Measurements from ENCODE around the gene LRMDA. TPM values are rescaled to one million over a fixed set of nuclear protein-coding genes. Genes with fewer than 3 reads are reported as not detected.

LRMDA gene
- total RNA-seq, 3 donors from 2014 or later: 9.4 to 14.9 (median 10.3) TPM

DNA sequence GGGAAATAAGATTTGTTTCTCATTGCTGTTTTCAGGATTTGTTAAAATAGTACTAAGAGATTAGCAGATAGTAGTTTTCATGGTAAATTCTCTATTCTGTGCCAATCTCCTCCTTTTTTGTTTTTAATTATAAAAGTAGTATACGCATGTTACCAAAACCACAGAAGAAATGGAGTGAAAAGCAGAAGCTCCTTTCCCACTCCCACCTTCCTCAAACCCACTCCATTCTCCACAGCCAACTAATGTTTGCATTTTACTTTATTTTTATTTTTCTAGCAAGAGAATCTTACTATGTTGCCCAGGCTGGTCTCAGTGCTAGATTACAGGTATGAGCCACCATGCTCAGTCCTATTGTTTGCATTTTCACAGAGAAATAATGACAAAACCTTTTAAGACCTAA, 4.5 kb upstream of the LRMDA start:
- no peaks in the 10 kb centered on the region for H3K36me3 ChIP-seq (ENCODE audit: low read depth)
- intact Hi-C loops (cut with DNase I, micrococcal nuclease): no loop called here
- H3K4me1 ChIP-seq (ENCODE audit: low read depth): peaks cover 10% of the 10 kb centered on the region
- TF ChIP-seq, protein P1, sequence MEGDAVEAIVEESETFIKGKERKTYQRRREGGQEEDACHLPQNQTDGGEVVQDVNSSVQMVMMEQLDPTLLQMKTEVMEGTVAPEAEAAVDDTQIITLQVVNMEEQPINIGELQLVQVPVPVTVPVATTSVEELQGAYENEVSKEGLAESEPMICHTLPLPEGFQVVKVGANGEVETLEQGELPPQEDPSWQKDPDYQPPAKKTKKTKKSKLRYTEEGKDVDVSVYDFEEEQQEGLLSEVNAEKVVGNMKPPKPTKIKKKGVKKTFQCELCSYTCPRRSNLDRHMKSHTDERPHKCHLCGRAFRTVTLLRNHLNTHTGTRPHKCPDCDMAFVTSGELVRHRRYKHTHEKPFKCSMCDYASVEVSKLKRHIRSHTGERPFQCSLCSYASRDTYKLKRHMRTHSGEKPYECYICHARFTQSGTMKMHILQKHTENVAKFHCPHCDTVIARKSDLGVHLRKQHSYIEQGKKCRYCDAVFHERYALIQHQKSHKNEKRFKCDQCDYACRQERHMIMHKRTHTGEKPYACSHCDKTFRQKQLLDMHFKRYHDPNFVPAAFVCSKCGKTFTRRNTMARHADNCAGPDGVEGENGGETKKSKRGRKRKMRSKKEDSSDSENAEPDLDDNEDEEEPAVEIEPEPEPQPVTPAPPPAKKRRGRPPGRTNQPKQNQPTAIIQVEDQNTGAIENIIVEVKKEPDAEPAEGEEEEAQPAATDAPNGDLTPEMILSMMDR (IDR thresholded peaks at IDR 0.05): no peak
- no peak for ATAC-seq
- DNase-seq: no peak
- no peaks in the 10 kb centered on the region for H3K9me3 ChIP-seq
- no peak overlapping the region for H3K4me3 ChIP-seq

DNA sequence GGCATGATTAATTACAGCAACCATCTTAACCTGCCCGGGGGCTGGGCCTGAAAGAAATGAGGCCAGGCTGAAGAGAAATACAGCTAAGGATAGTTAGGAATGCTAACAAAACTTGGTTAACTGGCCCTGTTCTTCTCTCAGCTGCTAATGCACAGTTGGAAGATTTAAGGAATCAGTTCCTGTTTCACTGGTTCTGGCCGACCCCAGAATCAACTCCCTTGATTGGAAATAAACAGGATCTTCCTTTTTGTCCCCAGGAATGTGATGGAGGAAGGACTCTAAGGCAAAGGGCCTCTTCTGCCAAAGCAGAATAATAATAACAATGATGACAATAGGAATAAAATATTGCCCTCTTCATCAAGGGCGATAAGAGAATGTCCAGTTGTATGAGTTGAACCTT, 3.5 kb upstream of the LRMDA start:
- TF ChIP-seq, protein P1 (IDR thresholded peaks at IDR 0.05): no peak
- no peaks in the 10 kb centered on the region for H3K9me3 ChIP-seq
- no peak overlapping the region for H3K4me3 ChIP-seq
- no peaks in the 10 kb centered on the region for H3K36me3 ChIP-seq (ENCODE audit: low read depth)
- intact Hi-C loops (cut with DNase I, micrococcal nuclease): no loop called here
- H3K4me1 ChIP-seq (ENCODE audit: low read depth): peaks cover 10% of the 10 kb centered on the region
- DNase-seq: no peak
- no peak for ATAC-seq

DNA sequence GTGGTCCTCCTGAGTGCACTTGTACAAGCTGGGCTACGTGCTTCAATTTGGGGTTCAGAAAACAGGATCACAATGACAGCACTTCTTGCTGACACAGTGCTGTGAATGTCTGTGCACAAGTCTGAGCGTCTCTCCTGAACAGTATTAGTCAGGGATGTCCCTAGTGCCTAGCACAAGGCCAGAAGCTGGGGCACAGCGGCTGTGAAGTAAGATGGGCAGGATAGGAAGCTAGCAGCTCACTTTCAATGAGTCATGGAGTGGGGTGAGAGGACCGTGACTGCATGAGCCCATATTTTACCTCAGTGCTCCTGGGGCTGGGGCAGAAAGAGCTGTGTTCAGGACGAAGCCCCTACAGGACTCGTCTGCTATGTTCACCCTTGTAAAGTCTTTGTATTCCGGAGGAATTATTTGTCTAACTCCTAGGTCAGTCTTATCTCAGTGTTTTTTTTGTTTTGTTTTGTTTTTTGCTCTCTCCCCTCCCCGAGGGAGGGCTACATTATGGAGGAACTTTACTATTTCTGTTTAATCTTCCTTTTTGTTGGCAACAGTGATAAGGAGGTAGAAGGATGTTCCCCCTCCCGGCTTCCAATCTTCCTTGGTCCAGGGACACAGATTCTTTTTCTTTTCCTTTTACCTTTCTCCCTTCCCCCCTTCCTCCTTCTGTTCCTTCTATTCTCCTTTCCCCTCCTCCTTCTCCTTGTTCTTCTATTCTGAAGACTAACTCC, 2.8 kb upstream of the LRMDA start:
- TF ChIP-seq, protein P1 (IDR thresholded peaks at IDR 0.05): no peak
- DNase-seq (no peak), ATAC-seq (no peak)
- Histone ChIP-seq H3K4me1 (ENCODE audit: low read depth) (peaks cover 10% of the 10 kb centered on the region), H3K36me3 (ENCODE audit: low read depth) (no peaks in the 10 kb centered on the region), H3K4me3 (no peak overlapping the region), H3K9me3 (no peaks in the 10 kb centered on the region)
- intact Hi-C loops (cut with DNase I, micrococcal nuclease): no loop called here

DNA sequence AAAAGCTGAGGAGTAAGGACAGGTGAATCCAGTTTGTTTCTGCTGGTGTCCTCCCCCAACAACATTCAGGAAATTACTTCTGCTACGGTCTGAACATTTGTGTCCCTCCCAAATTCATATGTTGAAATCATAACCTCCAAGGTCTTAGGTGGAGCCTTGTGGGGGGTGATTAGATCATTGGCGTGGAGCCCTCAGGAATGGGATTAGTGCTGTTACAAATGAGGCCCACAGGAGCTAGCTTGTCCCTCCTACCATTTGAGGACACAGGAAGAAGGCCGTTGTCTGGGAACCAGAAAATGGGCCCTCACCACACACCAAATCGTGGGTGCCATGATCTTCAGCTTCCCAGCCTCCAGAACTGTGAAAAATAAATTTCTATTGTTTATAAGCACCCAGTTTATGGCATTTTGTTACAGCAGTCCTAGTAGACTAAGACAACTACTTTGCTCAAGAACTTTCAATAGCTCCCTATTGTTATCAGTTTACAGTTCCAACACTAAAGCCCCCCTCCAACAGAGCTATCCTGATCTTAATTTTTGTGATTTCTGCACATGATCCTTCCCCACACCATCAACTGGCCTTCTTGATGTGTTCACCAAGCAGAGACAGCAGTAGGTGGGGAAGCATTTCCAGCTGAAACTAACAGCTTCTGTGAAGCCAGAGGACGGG, 2.1 kb upstream of the LRMDA start:
- Histone ChIP-seq H3K4me1 (ENCODE audit: low read depth) (peaks cover 10% of the 10 kb centered on the region), H3K4me3 (no peak overlapping the region), H3K36me3 (ENCODE audit: low read depth) (no peaks in the 10 kb centered on the region), H3K9me3 (no peaks in the 10 kb centered on the region)
- intact Hi-C loops (cut with DNase I, micrococcal nuclease): no loop called here
- TF ChIP-seq, protein P1 (IDR thresholded peaks at IDR 0.05): no peak
- ATAC-seq (no peak), DNase-seq (no peak)

GRCh38 chr10:75430000-75430763, 1.2 kb upstream of the LRMDA start:
- ATAC-seq: peak; percentile 80
- intact Hi-C loops (cut with DNase I, micrococcal nuclease): no loop called here
- H3K9me3 ChIP-seq: no peaks in the 10 kb centered on the region
- H3K4me1 ChIP-seq (ENCODE audit: low read depth): peaks cover 10% of the 10 kb centered on the region
- DNase-seq: peak; percentile 52 to 76 (median 57)
- no peak overlapping the region for H3K4me3 ChIP-seq
- TF ChIP-seq, protein P1 (IDR thresholded peaks at IDR 0.05): no peak
- H3K36me3 ChIP-seq (ENCODE audit: low read depth): no peaks in the 10 kb centered on the region

All from mucosa of descending colon (tissue), 3 donors.